ENCODE measurements around the gene BACE2.
A peak's percentile ranks its signal among the peaks of the same experiment; 100 is the strongest.

BACE2 gene

DNA sequence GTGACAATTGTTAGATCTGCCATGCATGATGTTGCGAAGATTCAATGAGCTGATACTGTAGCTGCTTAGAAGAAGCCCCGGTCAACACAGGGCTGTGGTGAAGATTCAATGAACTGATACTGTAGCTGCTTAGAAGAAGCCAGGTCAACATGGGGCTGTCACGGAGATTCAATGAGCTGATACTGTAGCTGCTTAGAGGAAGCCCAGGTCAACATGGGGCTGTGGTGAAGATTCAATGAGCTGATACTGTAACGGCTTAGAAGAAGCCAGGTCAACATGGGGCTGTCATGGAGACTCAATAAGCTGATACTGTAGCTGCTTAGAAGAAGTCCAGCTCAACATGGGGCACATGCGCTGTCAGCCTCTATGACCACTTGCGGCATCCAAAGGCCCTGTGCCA lies 18.8 kb upstream of the BACE2 start:
- no peak for DNase-seq

DNA sequence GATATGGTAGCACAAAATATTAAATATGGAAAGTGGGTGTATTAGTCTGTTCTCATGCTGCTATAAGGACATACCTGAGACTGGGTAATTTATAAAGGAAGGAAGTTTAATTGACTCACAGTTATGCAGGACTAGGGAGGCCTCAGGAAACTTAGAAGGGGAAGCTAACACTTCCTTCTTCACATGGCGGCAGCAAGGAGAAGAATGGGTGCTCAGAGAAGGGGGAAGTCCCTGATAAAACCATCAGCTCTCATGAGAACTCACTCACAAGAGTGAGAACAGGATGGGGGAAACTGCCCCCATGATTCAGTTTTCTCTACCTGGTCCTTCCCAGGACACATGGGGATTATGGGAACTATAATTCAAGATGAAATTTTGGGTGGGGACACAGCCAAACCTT lies 15.8 kb upstream of the BACE2 start:
- DNase-seq: no peak

GRCh38 chr21:41153443-41153842 lies 14.5 kb upstream of the BACE2 start:
- no peak for DNase-seq

- no peak for DNase-seq
Measured at GRCh38 chr21:41156142-41156541, 11.8 kb upstream of the BACE2 start.

GRCh38 chr21:41158026-41158425 lies 9.9 kb upstream of the BACE2 start:
- no peak for DNase-seq

DNA sequence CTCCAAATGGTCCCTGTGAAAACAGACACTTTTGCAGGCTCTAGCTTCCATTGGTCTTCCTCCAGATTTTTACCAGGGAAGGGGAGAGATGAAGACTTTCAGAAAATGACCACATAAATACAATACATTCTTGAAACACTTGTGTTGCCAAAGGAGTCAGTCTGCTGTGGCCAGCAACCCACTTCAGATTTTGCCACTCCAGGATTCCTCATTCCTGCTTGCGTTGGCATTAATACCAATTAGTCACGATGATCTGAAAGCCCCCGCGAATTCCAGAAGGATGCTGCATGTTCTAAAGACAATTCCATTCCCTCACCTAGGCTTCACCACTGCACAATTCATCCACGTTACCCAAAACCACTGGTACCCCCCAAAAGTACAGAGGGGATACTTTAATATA lies 7.9 kb upstream of the BACE2 start:
- no peak for DNase-seq

- DNase-seq: no peak
Measured at GRCh38 chr21:41161428-41161827, 6.5 kb upstream of the BACE2 start.

DNA sequence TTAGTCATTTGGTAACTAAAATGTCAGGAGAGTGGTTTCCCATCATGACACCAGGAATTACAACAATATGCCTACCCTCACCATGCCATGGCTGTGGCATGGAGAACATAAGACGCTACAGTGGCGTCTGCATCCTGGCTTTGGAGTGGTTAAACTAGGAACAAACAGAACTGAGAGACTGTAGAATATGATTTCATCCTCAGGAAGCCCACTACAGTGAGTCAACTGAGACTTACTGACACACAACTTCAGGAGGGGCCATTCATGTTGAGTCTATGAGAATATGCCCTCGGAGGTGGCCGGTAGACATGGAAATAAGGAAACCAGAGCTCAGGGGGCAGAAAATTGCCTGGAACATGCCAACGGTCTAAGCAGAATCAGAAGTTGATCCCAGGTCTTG lies 5.9 kb upstream of the BACE2 start:
- DNase-seq: no peak

DNA sequence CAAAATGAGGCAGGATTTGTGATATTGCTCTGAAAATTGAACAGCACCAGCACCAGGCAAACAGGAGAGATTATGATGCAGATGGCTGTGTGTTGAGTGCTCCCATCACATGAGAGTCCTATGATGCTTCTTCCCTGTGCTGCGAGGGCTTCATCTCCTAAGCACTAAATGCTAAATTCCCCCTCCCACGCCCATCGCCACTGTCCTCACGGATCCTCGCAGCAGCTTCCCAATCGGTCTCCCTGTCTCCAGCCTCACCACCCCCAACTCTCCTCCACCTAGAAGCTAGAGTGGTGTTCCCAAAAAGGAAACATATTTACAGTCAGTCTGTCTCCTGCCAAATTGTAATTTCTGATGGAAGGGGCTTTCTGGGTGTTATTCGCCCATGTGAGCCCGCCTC lies 4.9 kb upstream of the BACE2 start:
- DNase-seq: no peak

DNA sequence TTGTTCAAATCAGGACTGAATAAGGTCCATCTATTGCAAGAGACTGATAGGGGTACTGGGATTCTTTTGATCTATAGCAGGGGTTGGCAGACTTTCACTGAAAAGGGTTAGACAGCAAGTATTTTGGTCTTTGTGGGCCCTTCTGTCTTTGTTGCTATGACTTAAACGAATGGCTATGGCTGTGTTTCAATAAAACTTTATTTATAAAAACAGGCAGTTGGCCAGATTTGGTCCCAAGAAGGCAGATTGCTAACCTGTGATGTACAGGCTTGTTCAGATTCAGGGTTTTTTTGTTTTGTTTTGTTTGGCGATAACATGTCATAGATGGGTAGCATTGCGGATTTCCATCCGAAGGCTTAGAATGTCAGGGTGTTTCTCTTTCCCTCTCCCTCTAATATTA lies 3.9 kb upstream of the BACE2 start:
- DNase-seq: no peak

- DNase-seq: no peak
Measured at GRCh38 chr21:41164981-41165655, 2.8 kb upstream of the BACE2 start.

GRCh38 chr21:41166884-41167283 lies 1.1 kb upstream of the BACE2 start:
- DNase-seq: no peak

- peak; percentile 34 for DNase-seq
Measured at GRCh38 chr21:41168391-41169257, 664 bp downstream of the BACE2 start.

- DNase-seq: no peak
Measured at GRCh38 chr21:41169258-41169576, 1.3 kb downstream of the BACE2 start.

- DNase-seq: no peak
Measured at GRCh38 chr21:41169701-41170100, 1.7 kb downstream of the BACE2 start.

DNA sequence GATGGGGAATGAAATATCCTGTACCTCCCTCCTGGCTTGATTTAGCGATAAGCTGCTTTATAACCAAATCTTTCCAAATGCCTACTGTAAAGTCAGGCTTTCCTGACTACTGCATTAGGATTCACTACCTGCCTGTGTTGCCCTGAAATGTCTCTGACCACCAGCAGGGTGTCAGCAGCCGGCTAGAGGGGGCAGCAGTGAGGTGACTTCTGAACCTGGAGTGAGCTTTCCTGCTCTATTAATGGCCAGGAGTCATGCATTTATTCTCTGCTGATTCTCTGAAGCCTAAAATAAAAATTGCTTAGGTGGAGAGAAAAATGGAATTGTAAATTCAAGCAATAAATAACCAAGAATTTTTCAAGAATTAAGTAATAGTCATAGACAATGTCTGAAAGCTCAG lies 2.5 kb downstream of the BACE2 start:
- no peak for DNase-seq

- DNase-seq: no peak
Measured at GRCh38 chr21:41170859-41171609, 3.1 kb downstream of the BACE2 start.

DNA sequence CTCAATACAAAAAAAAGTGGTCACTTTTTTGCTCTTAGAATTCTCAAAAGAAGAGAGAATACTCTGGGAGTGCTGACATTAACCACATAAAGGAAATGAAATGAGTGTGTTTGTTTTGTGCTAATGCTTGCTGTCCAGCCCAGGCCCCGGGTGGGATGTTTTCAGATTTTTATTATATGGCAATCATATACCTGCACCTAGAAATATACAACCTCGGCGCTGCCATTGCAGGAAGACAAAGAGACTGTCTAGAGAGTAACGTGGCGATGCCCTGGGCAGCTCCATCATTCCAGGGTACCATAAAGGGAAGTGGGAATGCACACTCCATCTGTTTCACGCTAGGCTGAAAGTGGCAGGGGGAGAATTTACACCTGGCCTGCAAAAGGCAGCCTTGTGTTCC lies 7.1 kb downstream of the BACE2 start:
- DNase-seq: no peak

DNA sequence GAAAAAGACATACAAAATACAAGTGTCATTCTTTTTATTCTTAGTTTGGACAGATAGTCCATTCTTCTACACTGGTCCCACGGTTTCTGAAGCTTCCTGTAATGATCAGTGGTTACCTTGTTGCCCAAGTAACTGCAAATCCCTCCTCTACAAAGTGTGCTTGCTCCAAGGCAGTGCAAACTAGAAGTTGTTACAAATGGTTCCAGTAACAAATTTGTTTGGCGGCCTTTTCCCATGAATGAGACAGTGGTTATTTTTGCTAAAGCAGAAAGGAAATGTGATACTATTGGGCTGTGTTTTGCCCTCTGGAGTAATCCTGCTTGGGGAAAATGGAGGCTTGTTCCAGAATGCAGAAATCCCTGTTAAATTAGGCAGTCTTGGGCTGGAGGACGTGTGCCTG lies 8.9 kb downstream of the BACE2 start:
- DNase-seq: no peak

- DNase-seq: no peak
Measured at GRCh38 chr21:41180752-41181151, 12.8 kb downstream of the BACE2 start.

DNA sequence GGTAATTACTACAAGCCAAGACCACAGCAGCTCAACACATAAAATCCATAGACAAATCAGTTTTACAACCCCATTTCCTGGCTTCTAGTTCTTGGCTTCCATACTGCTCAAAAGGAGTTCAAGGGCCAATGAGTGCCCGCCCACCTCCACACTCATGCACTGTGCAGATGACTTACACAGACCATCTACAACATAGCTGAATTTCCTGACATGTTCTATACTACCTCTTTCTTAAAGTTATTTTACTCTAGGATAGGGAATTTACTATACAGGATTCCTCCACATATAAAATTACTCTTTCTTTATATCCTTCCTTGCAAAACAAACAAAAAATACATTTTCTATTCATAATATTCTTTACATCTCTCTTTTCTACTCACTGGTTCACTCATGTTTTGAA lies 14.6 kb downstream of the BACE2 start:
- no peak for DNase-seq

GRCh38 chr21:41183575-41183974 lies 15.6 kb downstream of the BACE2 start:
- no peak for DNase-seq

- no peak for DNase-seq
Measured at GRCh38 chr21:41185802-41186201, 17.8 kb downstream of the BACE2 start.

All from midbrain (tissue), 1 donor.